DMS114 treated with DMSO at 0.1 percent for 48 hours (cell line): Measurements from ENCODE around the gene LY9.

ENCODE experiments used
- DNase-seq: peaks from one replicate; lab custom pipeline; 2025; ENCODE audit not compliant: unreplicated experiment; lab: John Stamatoyannopoulos, UW

LY9 gene, protein sequence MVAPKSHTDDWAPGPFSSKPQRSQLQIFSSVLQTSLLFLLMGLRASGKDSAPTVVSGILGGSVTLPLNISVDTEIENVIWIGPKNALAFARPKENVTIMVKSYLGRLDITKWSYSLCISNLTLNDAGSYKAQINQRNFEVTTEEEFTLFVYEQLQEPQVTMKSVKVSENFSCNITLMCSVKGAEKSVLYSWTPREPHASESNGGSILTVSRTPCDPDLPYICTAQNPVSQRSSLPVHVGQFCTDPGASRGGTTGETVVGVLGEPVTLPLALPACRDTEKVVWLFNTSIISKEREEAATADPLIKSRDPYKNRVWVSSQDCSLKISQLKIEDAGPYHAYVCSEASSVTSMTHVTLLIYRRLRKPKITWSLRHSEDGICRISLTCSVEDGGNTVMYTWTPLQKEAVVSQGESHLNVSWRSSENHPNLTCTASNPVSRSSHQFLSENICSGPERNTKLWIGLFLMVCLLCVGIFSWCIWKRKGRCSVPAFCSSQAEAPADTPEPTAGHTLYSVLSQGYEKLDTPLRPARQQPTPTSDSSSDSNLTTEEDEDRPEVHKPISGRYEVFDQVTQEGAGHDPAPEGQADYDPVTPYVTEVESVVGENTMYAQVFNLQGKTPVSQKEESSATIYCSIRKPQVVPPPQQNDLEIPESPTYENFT

DNA sequence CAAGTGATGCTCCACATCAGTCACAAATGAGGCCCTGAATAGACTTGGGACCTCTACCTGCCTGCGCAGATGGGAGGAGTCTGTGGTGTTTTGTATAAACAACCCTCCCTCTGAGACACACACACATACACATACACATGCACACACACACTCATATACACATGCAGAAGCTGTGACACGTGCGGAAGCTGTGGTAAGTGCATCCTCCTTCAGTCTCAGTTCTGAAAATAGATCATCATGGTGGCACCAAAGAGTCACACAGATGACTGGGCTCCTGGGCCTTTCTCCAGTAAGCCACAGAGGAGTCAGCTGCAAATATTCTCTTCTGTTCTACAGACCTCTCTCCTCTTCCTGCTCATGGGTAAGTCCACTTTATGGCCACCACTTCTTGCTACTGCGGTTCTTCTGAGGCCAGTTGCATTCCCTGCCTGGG is at the start of gene LY9:
Gene LY9 (plus strand): TSS at position 224 of the 433 bp plus-strand sequence. CDS start 14 bp downstream, at position 238.
- no peak for DNase-seq

DNA sequence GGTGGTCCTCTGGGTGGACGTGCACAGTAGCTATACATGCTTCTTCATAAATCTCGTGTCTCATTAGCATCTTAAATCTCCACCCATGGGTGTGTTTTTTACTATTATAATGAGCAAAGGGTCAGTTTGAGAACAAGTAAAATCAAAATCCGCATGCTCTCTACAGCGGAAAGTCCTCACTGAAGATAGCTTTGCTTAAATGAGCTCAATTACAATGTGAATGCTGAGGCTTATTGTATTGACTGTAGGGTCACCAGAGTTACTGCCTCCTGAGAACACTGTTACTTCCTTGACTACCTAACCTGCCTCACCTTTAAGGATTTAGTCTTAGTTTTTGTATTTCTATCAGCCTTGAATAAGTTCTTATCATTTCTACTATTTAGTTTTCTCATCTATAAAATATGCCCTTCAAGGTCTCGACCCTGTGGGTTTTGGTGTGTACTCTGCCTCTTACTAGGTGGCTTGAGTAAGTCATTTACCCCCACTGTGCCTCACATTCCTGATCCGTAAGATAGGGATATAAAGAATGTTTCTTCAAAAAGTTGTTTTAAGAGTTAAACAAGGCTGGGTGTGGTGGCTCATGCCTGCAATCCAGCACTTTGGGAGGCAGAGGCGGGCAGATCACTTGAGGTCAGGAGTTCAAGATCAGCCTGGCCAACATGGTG is 49.0 kb upstream of the LY9 start:
- DNase-seq, result no peak

DNA sequence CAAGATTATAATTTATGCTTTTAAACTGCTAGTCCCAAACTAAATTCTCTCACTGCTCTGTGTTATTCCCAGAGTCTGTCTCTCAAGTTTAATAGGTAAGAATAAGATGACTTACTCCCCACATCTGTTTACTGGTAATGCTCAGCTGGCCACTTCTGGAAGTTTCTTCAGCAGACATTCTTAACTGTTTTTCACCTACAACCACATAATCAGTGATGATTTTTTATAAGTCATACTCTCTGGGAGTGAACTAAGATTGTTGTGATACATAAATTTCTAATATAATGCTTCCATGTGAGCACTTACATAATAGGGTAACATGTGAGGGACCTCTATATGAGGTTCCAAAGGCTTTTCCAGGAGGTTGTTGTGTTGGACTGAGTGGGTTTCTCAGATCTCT is 48.3 kb upstream of the LY9 start:
- DNase-seq, result no peak

DNA sequence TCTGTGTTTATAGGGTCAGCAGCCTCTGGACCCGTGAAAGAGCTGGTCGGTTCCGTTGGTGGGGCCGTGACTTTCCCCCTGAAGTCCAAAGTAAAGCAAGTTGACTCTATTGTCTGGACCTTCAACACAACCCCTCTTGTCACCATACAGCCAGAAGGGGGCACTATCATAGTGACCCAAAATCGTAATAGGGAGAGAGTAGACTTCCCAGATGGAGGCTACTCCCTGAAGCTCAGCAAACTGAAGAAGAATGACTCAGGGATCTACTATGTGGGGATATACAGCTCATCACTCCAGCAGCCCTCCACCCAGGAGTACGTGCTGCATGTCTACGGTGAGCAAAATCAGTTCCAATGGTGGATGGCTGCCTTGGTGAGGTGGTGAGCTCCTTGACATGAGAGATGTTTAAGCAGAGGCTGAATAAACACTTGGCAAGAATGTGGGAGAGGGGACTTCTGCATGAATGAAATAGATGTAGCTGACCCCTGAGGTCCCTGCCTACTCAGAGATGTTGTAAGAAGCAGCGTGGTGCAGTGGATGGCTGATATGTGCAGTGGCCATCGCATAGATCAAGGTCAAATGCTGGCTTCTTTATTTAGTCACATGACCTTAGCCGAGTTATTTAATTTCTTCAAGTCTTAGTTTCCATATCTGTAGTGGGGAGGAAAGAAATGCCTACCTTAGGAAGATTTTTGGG is 47.6 kb upstream of the LY9 start:
- no peak for DNase-seq

DNA sequence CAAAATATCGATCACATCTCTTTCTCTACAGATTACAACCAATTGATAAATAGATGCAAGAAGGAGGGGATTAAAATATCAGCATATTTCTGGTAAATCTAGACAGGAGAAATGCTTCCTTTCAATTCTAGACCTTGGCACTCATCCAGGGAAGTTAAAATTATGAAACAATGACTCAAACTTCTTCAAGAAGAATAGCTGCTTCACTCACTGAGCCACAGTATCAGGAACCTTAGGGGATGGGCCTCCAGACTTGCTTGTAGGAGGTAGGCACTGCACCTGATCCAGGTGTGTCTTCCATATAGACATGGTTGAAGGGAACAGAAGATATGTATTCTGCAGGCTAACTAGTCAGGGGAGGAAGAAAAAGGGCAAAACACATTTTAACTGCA is 47.1 kb upstream of the LY9 start:
- no peak for DNase-seq

DNA sequence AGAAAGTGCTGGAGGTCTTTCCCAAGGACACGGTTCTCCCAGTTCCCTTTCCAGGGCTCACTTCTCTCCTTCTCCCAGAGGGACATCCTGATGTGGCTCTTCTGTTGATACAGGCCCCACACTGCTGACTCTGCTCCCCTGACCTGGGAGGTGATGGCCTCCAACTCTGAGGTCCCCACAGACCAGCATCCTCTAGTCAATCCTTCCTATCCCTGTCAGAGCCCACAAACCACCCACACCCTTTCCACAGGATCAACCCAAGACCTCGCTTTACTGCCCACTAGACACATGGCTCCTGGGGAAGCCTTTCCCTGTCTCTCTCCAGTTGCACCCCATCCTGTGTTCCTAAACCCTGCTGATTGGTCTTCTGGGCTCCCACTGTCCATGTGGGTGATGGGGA is 45.4 kb upstream of the LY9 start:
- DNase-seq, result no peak

DNA sequence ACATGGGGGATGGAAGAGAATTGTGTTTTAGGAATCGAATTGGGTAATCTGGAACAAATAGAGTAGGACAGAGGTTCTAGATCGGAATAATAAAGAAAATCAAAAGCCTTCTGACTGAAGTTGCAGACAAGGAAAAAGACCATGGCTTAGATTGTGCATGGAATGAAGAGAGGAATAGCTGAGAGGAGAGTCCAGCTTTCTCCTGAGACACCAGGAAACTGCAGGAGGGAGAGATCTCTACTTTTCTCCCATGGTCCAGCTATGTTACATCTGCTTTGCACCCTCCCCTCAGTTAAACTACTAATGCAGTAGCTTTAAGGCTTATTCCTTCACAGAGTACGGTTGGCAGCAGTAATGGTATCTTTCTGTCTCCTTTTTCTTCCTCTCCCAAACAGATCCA is 43.6 kb upstream of the LY9 start:
- no peak for DNase-seq

DNA sequence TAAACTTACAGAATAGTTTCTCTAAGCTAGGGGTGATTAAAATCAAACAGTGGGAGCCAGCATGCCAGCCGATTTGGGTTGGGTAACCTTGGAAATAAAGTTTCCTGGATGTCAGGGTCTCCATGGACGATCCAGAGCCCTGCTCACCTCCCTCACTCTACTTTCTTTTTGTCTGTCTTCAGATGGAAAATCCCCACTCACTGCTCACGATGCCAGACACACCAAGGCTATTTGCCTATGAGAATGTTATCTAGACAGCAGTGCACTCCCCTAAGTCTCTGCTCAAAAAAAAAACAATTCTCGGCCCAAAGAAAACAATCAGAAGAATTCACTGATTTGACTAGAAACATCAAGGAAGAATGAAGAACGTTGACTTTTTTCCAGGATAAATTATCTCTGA is 43.0 kb upstream of the LY9 start:
- DNase-seq, result no peak

DNA sequence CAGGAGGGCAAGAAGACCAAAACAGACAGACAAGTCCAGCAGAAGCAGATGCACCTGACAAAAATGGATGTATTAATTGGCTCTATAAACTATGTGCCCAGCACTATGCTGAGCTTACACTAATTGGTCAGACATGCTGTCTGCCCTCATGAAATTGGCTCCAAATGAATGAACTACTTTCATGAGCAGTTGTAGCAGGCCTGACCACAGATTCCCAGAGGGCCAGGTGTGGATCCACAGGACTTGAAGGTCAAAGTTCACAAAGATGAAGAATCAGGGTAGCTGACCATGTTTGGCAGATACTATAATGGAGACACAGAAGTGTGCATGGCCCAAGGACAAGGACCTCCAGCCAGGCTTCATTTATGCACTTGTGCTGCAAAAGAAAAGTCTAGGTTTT is 42.4 kb upstream of the LY9 start:
- DNase-seq, result no peak

DNA sequence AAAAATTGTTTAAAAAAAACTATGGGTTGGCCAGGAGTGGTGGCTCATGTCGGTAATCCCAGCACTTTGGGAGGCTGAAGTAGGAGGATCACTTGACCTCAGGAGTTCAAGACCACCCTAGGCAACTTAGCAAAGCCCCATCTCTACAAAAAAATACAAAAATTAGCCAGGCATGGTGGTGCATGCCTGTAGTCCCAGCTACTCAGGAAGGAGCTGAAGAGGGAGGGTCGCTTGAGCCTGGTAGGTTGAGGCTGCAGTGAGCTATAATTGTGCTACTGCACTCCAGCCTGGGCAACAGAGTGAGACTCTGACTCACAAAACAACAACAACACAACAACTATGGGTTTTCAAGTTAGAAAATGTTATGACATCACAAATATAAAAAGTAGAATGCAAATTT is 40.5 kb upstream of the LY9 start:
- DNase-seq, result no peak

DNA sequence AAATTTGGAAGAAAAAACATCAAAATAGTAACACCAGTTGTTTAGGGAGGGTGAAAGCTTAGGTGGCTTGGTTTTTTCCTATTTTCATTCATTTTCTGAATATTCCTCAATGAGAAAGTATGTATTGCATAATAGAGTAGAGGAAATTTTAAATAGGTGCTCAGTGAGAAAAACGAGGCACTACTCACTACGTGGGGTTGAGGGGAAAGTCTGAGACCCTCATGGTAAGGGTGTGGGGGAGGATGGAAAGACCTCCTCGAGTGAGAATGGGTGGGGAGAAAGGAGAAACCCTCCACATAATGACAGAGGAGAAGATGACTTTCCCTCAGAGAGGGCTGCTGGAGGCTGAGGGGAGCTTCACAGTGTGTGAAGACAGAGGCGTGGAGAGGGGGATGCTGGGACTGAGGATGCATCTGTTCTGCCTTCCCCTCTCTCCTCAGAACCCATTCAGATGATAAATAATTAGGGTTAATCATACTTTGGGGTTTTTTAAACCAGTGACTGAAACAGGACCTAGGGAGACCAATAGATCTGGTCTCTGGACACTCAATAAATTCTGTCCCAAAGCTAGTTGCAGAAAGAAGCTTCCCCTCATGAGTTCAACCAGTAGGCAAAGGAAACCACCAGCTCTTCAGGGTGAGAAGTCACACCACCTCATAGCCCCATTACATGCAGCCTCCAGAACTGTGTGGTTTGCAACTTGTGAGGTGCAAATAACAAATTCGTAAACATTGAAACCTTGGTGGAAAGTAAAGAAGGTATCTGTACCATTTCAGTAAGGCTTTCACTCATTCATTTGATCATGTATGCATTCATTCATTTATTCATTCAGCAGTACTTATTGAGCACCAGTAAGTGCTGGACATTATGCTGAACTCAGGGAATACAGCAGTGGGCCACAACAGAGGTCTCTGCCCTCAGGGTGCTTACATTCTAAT is 39.8 kb upstream of the LY9 start:
- DNase-seq, result no peak

DNA sequence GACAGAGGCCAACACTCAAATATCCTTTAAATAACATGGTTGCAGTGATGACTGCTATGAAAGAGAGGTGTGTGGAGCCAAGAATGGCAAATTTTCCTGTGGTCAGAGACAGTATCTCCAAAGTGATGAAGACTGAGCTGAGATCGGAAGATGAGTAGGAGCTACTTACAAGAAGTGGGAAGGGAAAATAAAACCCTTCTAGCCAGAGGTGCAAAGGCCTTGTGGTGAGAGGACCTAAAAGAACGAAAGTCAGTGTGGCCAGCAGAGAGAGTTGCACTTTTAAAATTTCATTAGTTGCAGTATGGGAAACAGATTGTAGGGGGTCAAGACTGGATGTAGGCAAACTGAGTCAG is 39.1 kb upstream of the LY9 start:
- DNase-seq, result no peak

DNA sequence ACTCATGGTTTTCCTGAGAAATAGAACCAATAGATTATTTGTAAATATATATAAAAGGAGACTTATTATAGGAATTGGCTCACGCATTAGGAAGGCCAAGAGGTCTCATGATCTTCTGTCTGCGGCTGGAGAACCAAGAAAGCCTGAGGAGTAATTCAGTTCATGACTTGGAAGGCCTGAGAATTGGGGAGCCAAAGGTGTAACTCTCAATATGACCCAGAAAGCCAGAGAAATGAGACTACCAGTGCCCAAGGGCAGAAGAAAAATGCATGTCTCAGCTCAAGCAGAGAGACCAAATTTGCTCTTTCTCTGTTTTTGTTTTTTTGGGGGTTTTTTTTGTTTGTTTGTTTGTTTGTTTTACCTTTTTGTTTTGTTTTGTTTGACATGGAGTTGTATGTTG is 37.5 kb upstream of the LY9 start:
- no peak for DNase-seq

DNA sequence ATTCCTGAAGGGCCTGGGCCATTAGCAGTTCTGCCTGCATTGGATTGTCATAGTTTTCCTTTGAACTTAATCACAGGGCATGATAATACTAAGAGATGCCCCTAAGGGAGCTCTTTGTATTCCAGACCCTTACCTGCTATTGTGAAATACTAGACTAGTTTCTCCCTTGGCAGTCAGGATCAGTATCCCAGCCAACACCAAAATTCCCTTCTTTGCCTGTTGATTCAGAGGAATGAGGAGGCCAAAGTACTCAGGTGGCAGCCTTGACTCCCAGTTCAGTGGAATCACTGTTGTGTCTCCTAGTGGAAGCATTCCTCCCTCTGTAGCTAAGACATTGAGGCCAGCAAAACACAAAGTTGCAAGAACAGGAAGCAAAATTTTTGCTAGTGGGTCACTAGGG is 36.2 kb upstream of the LY9 start:
- no peak for DNase-seq

DNA sequence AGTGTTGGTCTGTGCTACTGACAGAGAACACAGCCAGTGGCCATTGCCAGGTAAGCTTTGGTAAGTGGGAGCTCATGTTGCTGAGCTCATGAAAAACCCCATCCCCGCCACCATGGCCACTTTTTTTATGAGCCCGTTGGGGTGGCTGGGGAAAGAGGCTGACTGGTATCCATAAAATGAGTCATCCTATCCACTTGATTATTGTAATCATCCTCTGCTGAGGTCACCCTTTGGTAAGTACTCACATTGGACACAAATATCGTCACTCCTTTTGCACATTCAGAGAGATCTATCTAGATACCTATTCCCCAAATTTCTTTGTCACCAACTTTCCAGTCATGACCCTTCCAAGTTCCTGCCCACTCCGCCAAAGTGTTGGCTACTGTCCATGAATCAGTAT is 34.9 kb upstream of the LY9 start:
- DNase-seq, result no peak

DNA sequence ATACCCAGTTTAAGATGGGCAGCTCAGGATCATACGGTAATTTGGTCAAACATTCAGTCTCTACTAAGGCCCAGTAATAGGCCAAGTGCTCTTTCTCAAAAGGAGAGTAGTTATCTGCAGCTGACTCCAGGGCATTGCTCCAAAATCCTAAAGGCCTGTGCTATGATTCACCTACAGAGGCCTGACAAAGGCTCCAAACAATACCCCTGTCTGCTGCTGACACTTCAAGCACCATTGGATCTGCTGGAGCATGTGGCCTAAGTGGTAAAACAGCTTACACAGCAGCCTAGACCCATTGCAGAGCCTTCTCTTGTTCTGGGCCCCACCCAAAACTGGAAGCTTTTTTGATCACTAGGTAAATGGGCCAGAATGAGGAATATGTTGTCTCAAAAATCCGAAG is 34.1 kb upstream of the LY9 start:
- DNase-seq, result no peak

DNA sequence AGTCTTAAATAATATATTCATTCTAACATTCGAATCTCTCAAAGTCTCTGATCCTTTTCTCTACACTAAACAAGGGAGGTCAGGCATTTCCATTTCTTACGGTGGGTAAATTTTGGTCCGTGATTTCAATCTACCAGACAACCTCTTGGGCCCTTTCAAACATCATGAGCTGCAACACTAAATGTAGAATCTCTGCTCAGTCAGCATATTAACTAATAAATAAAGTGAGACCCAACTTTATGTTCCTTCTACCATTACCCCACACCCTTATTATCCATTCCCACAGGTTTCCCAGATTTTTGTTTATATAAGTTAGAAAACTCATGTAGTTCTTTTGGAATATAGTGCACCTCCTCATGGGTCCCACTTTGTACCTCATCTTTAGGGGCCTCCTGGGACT is 32.0 kb upstream of the LY9 start:
- no peak for DNase-seq

DNA sequence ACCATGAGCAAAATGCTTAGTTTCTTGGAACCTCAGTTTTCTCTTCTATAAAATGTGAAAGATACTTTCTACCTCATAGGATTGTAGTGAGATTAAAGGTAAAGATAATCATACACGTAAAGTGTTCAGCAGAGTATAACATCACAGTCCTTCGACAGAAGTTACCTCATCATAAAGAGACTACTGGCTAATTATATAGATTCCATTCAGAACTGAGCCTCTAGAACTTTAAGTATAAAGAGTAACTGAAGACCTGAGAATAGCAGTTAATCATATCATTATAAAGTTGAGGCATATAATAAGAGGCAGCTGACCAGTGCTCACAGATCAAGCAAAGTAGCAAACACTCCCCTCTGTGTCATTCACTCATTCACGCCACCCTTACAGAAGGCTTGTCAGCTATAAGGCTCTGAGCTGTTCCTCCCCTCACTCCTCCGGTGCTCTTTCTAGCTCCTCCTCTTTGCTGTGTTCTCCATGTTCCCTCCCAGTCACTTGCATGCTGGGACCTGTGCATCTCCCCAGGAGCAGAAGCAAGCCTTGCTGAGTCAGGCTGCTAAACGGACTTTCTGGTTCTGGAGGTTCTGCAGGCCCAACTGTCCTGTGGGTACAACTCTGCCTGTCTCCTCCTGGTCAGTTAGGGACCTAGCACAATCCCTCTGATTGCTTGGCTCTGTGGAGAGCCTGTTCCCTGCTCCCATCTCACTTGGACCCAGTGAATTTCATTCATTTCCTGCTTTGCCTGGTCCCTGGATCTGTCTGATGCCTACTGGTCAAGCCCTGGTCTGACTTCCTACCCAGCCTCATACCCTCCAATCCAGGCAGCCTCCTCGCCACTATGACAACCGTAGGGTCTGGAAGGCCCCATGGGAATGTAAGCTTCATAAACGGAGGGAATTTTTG is 28.3 kb upstream of the LY9 start:
- no peak for DNase-seq

DNA sequence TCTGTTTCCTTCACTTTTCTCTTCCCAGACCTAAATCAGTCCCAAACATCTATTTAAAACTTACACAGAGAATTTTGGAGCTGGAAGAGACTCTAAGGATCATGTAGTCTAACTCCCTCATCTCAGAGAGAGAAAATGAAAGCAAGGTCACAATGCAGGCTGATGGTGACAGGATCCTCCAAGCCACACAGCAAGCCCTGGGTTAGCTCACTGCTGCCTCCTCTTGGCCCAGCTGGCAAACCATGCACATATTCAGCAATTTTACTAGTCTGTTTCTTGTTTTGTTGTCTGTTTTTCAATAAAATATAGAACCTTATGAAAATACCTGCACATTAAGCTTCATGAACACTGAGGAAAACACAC is 27.7 kb upstream of the LY9 start:
- DNase-seq, result no peak

DNA sequence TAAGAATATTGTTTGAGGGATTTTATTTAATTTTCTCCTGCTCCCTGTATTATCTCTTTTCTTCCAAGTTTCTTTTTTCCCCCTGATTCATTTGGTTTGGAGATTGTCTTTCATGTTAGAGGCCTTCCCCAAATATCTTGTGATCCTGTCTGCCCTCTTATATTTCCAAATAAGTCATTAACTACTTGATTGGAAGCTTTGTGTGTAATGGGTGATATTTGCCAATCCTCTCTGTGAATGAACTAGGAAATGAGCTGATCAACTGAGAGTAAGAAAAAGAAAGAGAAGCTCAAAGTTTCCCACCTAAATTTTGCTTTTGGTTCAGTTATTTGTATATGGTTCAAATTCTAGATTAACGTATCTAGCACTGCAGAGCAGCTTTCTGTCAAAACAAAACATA is 23.6 kb upstream of the LY9 start:
- no peak for DNase-seq
